IMR-90 (cell line): ENCODE results near the gene CAMTA1. TPM values are rescaled to one million over a fixed set of nuclear protein-coding genes. Genes with fewer than 3 reads are reported as not detected.

Experiments
- ATAC-seq: fragments of 200-7000 bp; cut with Tn5 transposase; 2 replicates; pipeline ENCODE4 v1.9.1; 2020; ENCODE audit warnings: low read depth, mild to moderate bottlenecking, moderate library complexity
- BruUV-seq: library from RNA; stranded (reverse); fragments of 400-500 nt; replicated peaks from 2 replicates; lab custom pipeline; 2021; lab: Mats Ljungman, UMichigan
- CTCF ChIA-PET: fragments of 300-600 bp; formaldehyde crosslinking; extraction: SDS; loops from one replicate; lab custom pipeline; 2021; ENCODE audit warnings: antibody characterized with exemption; lab: Yijun Ruan, JAX
- POLR2A ChIA-PET: fragments of 300-600 bp; sonication (Branson Sonifier 250); formaldehyde crosslinking; loops from one replicate; lab custom pipeline; 2022; ENCODE audit warnings: antibody characterized with exemption; ENCODE audit not compliant: unreplicated experiment; lab: Charles Lee
- DNase-seq: peaks from one replicate; pipeline ENCODE4 v3.0.0; 2013
- H2AFZ ChIP-seq: replicated peaks from 2 replicates; pipeline ENCODE3; 2013; ENCODE audit warnings: low read length, mild to moderate bottlenecking; ENCODE audit not compliant: poor library complexity
- H2AK5ac ChIP-seq: 2 replicates; pipeline ENCODE4 v1.6.1; 2013; ENCODE audit warnings: low read depth, low read length, inconsistent platforms
- H2AK9ac ChIP-seq: replicated peaks from 2 replicates; pipeline ENCODE3; 2013; ENCODE audit warnings: mild to moderate bottlenecking, low read depth, low read length, moderate library complexity; ENCODE audit not compliant: poor library complexity
- H2BK120ac ChIP-seq: 2 replicates; pipeline ENCODE4 v1.6.1; 2013; ENCODE audit warnings: low read depth, low read length, inconsistent platforms
- H2BK15ac ChIP-seq: 3 replicates; pipeline ENCODE4 v1.6.1; 2013; ENCODE audit warnings: low read depth, low read length, inconsistent platforms
- H2BK20ac ChIP-seq: 2 replicates; pipeline ENCODE4 v1.6.1; 2013; ENCODE audit warnings: low read depth, mild to moderate bottlenecking, inconsistent platforms, low read length, moderate library complexity
- H2BK5ac ChIP-seq: 2 replicates; pipeline ENCODE4 v1.6.1; 2013; ENCODE audit warnings: mild to moderate bottlenecking, low read depth, low read length, inconsistent platforms; ENCODE audit not compliant: poor library complexity, severe bottlenecking
- H3K14ac ChIP-seq: replicated peaks from 2 replicates; pipeline ENCODE4 v1.6.1; 2013; ENCODE audit warnings: low read depth, low read length, inconsistent platforms
- H3K18ac ChIP-seq: 2 replicates; pipeline ENCODE4 v1.6.1; 2013; ENCODE audit warnings: low read depth, low read length, control low read depth
- H3K23ac ChIP-seq: 2 replicates; pipeline ENCODE4 v1.6.1; 2013; ENCODE audit warnings: low read depth, low read length, inconsistent platforms
- H3K27ac ChIP-seq: 2 replicates; pipeline ENCODE4 v1.5.1; 2013; ENCODE audit warnings: mild to moderate bottlenecking, control low read depth, low read length; ENCODE audit not compliant: insufficient read depth
- H3K27me3 ChIP-seq: 2 replicates; pipeline ENCODE4 v1.6.1; 2013; ENCODE audit warnings: low read length; ENCODE audit not compliant: control insufficient read depth, insufficient read depth
- H3K36me3 ChIP-seq: 2 replicates; pipeline ENCODE4 v1.6.1; 2013; ENCODE audit warnings: low read length, mixed read lengths; ENCODE audit not compliant: control insufficient read depth, insufficient read depth
- H3K4ac ChIP-seq: 2 replicates; pipeline ENCODE4 v1.6.1; 2013; ENCODE audit warnings: low read depth, low read length, inconsistent platforms
- H3K4me1 ChIP-seq: 2 replicates; pipeline ENCODE4 v1.6.1; 2013; ENCODE audit warnings: low read length, mixed read lengths; ENCODE audit not compliant: control insufficient read depth, insufficient read depth
- H3K4me2 ChIP-seq: 2 replicates; pipeline ENCODE4 v1.6.1; 2013; ENCODE audit warnings: low read depth, mild to moderate bottlenecking, control low read depth, low read length, moderate library complexity
- H3K4me3 ChIP-seq: 2 replicates; pipeline ENCODE4 v1.5.1; 2013; ENCODE audit warnings: low read depth, mild to moderate bottlenecking, control low read depth, low read length, moderate library complexity; ENCODE audit not compliant: insufficient read depth
- H3K56ac ChIP-seq: 2 replicates; pipeline ENCODE4 v1.6.1; 2013; ENCODE audit warnings: low read length, inconsistent platforms; ENCODE audit not compliant: insufficient read depth; ENCODE audit errors: extremely low read depth
- H3K79me1 ChIP-seq, 2 experiments: 2 replicates each; pipeline ENCODE4 v1.6.1; 2013; ENCODE audit warnings: low read length in 2 of 2, inconsistent platforms in 1 of 2, low read depth in 1 of 2
- H3K9ac ChIP-seq: 2 replicates; pipeline ENCODE4 v1.6.1; 2013; ENCODE audit warnings: low read depth, low read length, control low read depth
- H3K9me1 ChIP-seq: 2 replicates; pipeline ENCODE4 v1.6.1; 2013; ENCODE audit warnings: low read length, inconsistent platforms; ENCODE audit not compliant: insufficient read depth
- H3K9me3 ChIP-seq: 2 replicates; pipeline ENCODE4 v1.6.1; 2013; ENCODE audit warnings: low read length; ENCODE audit not compliant: control insufficient read depth, insufficient read depth
- H4K20me1 ChIP-seq: 2 replicates; pipeline ENCODE4 v1.6.1; 2013; ENCODE audit warnings: low read length, inconsistent platforms; ENCODE audit not compliant: insufficient read depth
- H4K5ac ChIP-seq: 2 replicates; pipeline ENCODE4 v1.6.1; 2013; ENCODE audit warnings: mild to moderate bottlenecking, low read depth, low read length, control low read depth
- H4K8ac ChIP-seq, 2 experiments: 2 replicates each; pipeline ENCODE4 v1.6.1; 2013; ENCODE audit warnings: low read depth in 2 of 2, low read length in 2 of 2, control low read depth in 1 of 2, inconsistent platforms in 1 of 2
- H4K91ac ChIP-seq: 2 replicates; pipeline ENCODE4 v1.6.1; 2013; ENCODE audit warnings: low read depth, low read length, inconsistent platforms; ENCODE audit not compliant: insufficient read depth
- BHLHE40 ChIP-seq: fragments of 150-350 bp; IDR thresholded peaks from 2 replicates; pipeline ENCODE4 v1.6.1; 2016; ENCODE audit warnings: mild to moderate bottlenecking, low read depth, low read length
- CHD1 ChIP-seq: IDR thresholded peaks from 2 replicates; pipeline ENCODE4 v1.6.1; 2012; ENCODE audit warnings: low read depth, low read length, improper control_type of control experiment
- MAZ ChIP-seq: IDR thresholded peaks from 2 replicates; pipeline ENCODE4 v1.6.1; 2012; ENCODE audit warnings: low read depth, mild to moderate bottlenecking, low read length, improper control_type of control experiment, moderate library complexity, borderline replicate concordance
- MXI1 ChIP-seq: IDR thresholded peaks from 2 replicates; pipeline ENCODE4 v1.6.1; 2012; ENCODE audit warnings: low read depth, mild to moderate bottlenecking, low read length, moderate library complexity, borderline replicate concordance
- NFE2L2 ChIP-seq: fragments of 150-350 bp; IDR thresholded peaks from 2 replicates; pipeline ENCODE4 v1.6.1; 2016; ENCODE audit warnings: low read depth, mild to moderate bottlenecking, low read length
- POLR2A ChIP-seq: IDR thresholded peaks from 2 replicates; pipeline ENCODE4 v1.6.1; 2012; ENCODE audit warnings: mild to moderate bottlenecking, low read depth, low read length
- RAD21 ChIP-seq: IDR thresholded peaks from 2 replicates; pipeline ENCODE4 v1.6.1; 2012; ENCODE audit warnings: low read length, improper control_type of control experiment
- SMC3 ChIP-seq: fragments of 150-350 bp; IDR thresholded peaks from 2 replicates; pipeline ENCODE4 v1.6.1; 2016; ENCODE audit warnings: low read depth, mild to moderate bottlenecking, antibody characterized with exemption, low read length, moderate library complexity
- WGBS, 2 experiments: methylation state at CpG; one replicate each; pipeline versions ENCODE4 v1.1.5 to v1.1.7; 2013; ENCODE audit warnings: missing lambda C conversion rate in 2 of 2; ENCODE audit not compliant: insufficient read length in 1 of 2; ENCODE audit errors: extremely low coverage in 2 of 2; 5-methylcytosine and 5-hydroxymethylcytosine counted together
- dilution Hi-C: fragments of 300-500 bp; cut with HindIII; formaldehyde crosslinking; loops from one replicate; pipeline ENCODE4 v1.14.3; 2018; ENCODE audit warnings: low sequenced_read_pairs; ENCODE audit not compliant: unreplicated experiment
- in situ Hi-C: fragments of 300-500 bp; cut with MboI; formaldehyde crosslinking; loops from 3 replicates; pipeline ENCODE4 v1.14.3; 2019; ENCODE audit warnings: low sequenced_read_pairs, inconsistent platforms, mixed read lengths
- intact Hi-C: fragments of 100-400 bp; cut with micrococcal nuclease; formaldehyde crosslinking; loops from 2 replicates; pipeline ENCODE4 v1.10.0; 2022
- polyA plus RNA-seq, 3 experiments: library from polyadenylated mRNA; depleted of rRNA; stranded (reverse); fragments of >200 nt; gene quantifications; 2 replicates each; pipeline ENCODE4 v1.2.3, GENCODE V29; 2012; ENCODE audit warnings: low replicate concordance in 1 of 3
- total RNA-seq: library from RNA; depleted of rRNA; stranded (reverse); fragments of >200 nt; gene quantifications from 2 replicates; pipeline ENCODE4 v1.2.3, GENCODE V29; 2012
- TF ChIP-seq, protein P1 (sequence below): conservative IDR thresholded peaks from 2 replicates; pipeline ENCODE4 v1.5.1; 2012; ENCODE audit warnings: mild to moderate bottlenecking, low read depth, low read length, improper control_type of control experiment

Gene CAMTA1
- total and polyA plus RNA-seq, 2 of the 4 experiments (the other 2 are of a cell fraction) = 35.5 to 74.3 TPM

DNA sequence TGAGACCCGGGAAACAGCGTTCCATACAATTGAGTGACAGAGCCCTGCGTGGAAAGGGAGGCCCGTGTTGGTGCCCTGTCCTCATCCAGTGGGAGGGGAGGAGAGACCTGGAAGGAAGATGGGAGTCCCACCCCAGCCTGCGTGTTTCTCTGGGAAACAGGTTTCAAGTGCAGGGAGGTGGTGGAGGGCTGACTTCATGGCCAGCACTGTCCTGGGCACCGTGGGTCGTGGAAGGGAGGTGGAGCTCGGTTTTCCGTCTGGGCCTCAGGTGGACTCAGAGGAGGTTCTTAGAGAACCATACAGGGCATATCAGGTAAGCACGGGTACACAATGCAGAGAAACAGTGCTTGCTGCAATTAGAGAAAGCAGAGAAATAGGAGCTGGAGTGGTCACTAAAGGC is 222.6 kb downstream of the CAMTA1 start:
- Histone ChIP-seq H4K8ac (no peak overlapping the region), H3K4me3 (no peak overlapping the region), H3K27ac (no peak overlapping the region), H3K9me3 (no peaks in the 10 kb centered on the region), H2BK5ac (no peak overlapping the region), H3K9me1 (no peaks in the 10 kb centered on the region), H3K18ac (no peak overlapping the region), H2BK20ac (no peak overlapping the region), H3K36me3 (no peaks in the 10 kb centered on the region), H2AK5ac (no peak overlapping the region), H2AFZ (no peak overlapping the region), H2AK9ac (no peak overlapping the region), H4K5ac (no peak overlapping the region), H2BK120ac (no peak overlapping the region), H3K23ac (no peak overlapping the region), H3K79me1 (no peaks in the 10 kb centered on the region), H4K20me1 (no peaks in the 10 kb centered on the region), H2BK15ac (no peak overlapping the region), H3K14ac (no peak overlapping the region), H3K56ac (no peak overlapping the region), H3K4me2 (no peak overlapping the region), H3K4me1 (no peaks in the 10 kb centered on the region), H3K4ac (no peak overlapping the region), H3K9ac (no peak overlapping the region), H3K27me3 (peaks cover 27% of the 10 kb centered on the region), H4K91ac (no peak overlapping the region)
- intact Hi-C loops = no loop called here
- POLR2A ChIA-PET = no interaction called here
- no TSS peak for BruUV-seq
- WGBS, 2 experiments = 75% methylated on average over 6 of the region's 10 CpGs; no CpG with 5 or more reads in 1 of the 2 experiments
- dilution Hi-C loops = no loop called here
- in situ Hi-C loops = no loop called here
- DNase-seq (no peak), ATAC-seq (no peak)
- TF ChIP-seq SMC3 = no peak
- no peak for TF ChIP-seq MXI1
- no peak for TF ChIP-seq MAZ
- TF ChIP-seq CHD1 = no peak
- no peak for TF ChIP-seq NFE2L2
- TF ChIP-seq POLR2A = no peak
- TF ChIP-seq, protein P1, sequence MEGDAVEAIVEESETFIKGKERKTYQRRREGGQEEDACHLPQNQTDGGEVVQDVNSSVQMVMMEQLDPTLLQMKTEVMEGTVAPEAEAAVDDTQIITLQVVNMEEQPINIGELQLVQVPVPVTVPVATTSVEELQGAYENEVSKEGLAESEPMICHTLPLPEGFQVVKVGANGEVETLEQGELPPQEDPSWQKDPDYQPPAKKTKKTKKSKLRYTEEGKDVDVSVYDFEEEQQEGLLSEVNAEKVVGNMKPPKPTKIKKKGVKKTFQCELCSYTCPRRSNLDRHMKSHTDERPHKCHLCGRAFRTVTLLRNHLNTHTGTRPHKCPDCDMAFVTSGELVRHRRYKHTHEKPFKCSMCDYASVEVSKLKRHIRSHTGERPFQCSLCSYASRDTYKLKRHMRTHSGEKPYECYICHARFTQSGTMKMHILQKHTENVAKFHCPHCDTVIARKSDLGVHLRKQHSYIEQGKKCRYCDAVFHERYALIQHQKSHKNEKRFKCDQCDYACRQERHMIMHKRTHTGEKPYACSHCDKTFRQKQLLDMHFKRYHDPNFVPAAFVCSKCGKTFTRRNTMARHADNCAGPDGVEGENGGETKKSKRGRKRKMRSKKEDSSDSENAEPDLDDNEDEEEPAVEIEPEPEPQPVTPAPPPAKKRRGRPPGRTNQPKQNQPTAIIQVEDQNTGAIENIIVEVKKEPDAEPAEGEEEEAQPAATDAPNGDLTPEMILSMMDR = no peak
- TF ChIP-seq RAD21 = no peak
- no peak for TF ChIP-seq BHLHE40
- CTCF ChIA-PET = no interaction called here
